Transverse colon (tissue), 3 donors: Measurements from ENCODE around the gene ANGPTL2.

Source experiments
- EP300 ChIP-seq: sonication (generic); formaldehyde crosslinking; IDR thresholded peaks from one replicate; pipeline ENCODE4 v1.6.1; 2017; ENCODE audit warnings: antibody characterized with exemption, low read depth
- POLR2A ChIP-seq: fragments of 450-650 bp; IDR thresholded peaks from one replicate; pipeline ENCODE4 v1.6.1; 2016; ENCODE audit warnings: antibody characterized with exemption, mild to moderate bottlenecking, moderate library complexity
- TF ChIP-seq, protein P1 (sequence below), 5 experiments: fragments of 200-600 bp in 3 of 5; fragments of 450-650 bp in 2 of 5; sonication (generic) in 3 of 5; IDR thresholded peaks; 1 replicate in 2 of 5; 2 replicates in 3 of 5; pipeline ENCODE4 v1.5.1; 2016 to 2017; ENCODE audit warnings: antibody characterized with exemption in 5 of 5, inconsistent platforms in 3 of 5, mild to moderate bottlenecking in 2 of 5, moderate library complexity in 1 of 5

DNA sequence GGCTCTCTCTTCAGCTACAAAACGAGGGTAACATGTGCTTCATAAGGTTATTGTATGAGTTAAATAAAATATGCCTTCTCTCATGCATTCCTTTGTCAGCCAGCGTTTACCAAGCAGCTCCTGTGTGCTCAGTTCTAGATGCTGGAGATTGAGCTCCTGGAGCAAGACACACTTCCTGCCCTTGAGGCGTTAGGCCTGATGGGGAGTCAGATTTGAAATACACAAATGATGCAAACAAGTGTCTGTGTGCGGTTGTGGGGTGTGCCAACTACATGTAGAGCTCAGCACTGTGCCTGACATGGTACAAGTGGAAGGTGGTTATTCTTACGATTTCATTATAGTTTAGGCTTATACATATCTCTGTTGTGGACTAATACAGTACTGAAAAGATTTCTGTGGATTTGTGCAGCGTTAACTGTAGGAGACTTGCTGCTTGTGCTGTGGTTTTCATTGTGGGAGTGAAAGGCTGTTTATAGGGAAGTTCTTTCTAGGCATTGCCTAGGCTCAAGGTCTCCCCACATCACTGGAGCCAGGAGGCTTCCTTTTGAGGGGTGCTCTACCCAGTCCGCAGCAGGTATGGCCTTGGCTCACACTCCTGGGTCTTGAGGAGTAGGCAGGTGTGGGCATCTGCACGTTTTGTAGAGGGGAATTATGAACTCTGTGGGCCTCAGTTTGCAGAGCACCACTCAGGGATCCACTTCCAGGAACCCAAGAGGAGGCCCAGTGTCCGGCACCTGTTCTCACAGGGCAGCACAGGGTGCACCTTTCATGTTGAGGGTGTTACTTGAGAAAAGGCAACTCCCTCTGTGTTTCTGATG, 39.8 kb upstream of the ANGPTL2 start:
- TF ChIP-seq EP300 (no peak), POLR2A (no peak)
- TF ChIP-seq, protein P1, sequence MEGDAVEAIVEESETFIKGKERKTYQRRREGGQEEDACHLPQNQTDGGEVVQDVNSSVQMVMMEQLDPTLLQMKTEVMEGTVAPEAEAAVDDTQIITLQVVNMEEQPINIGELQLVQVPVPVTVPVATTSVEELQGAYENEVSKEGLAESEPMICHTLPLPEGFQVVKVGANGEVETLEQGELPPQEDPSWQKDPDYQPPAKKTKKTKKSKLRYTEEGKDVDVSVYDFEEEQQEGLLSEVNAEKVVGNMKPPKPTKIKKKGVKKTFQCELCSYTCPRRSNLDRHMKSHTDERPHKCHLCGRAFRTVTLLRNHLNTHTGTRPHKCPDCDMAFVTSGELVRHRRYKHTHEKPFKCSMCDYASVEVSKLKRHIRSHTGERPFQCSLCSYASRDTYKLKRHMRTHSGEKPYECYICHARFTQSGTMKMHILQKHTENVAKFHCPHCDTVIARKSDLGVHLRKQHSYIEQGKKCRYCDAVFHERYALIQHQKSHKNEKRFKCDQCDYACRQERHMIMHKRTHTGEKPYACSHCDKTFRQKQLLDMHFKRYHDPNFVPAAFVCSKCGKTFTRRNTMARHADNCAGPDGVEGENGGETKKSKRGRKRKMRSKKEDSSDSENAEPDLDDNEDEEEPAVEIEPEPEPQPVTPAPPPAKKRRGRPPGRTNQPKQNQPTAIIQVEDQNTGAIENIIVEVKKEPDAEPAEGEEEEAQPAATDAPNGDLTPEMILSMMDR (IDR thresholded peaks at IDR 0.05) = no peak
